Epithelial cell of esophagus (primary cell): Measurements from ENCODE around the gene ANKRD26.
A peak's percentile ranks its signal among the peaks of the same experiment; 100 is the strongest.

Experiments
- DNase-seq: peaks from one replicate; pipeline ENCODE4 v3.0.0; 2010; ENCODE audit warnings: low read depth
- H3K4me3 ChIP-seq: 2 replicates; pipeline ENCODE4 v1.5.1; 2011; ENCODE audit warnings: mild to moderate bottlenecking, low read length, control low read depth
- CTCF ChIP-seq: IDR thresholded peaks from 2 replicates; pipeline ENCODE4 v1.5.1; 2011; ENCODE audit warnings: low read depth, mild to moderate bottlenecking, low read length, control low read depth, inconsistent platforms; ENCODE audit not compliant: insufficient read depth; ENCODE audit errors: missing control alignments

The ANKRD26 gene

DNA sequence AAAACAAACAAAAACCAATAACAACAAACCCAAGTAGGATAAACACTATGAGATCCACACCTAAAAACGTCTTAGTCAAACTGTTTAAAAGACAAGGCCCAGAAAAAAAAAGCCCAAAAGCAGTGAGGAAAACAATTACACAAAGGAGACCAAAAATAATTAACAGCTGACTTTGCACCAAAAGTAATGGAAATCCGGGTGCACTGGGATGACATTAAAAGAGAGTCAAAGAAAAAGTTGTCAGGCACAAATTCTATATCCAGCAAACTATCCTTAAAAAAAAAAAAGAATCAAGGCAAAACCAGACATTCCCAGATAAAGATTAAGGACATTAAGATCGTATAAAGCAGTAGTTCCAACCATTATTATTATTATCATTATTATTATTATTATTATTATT, 7.9 kb upstream of the ANKRD26 start:
- no peak overlapping the region for H3K4me3 ChIP-seq
- TF ChIP-seq CTCF, result no peak
- DNase-seq, result no peak

GRCh38 chr10:27104919-27105318, 4.6 kb upstream of the ANKRD26 start:
- no peak for DNase-seq
- no peak for TF ChIP-seq CTCF
- H3K4me3 ChIP-seq, result no peak overlapping the region

- peak overlapping the region; percentile 84 for H3K4me3 ChIP-seq
- TF ChIP-seq CTCF, result no peak
- no peak for DNase-seq
Observed at GRCh38 chr10:27100813-27101347, 586 bp upstream of the ANKRD26 start.

GRCh38 chr10:27099448-27099847, 846 bp downstream of the ANKRD26 start:
- no peak for DNase-seq

GRCh38 chr10:27088119-27089044, 11.9 kb downstream of the ANKRD26 start:
- TF ChIP-seq CTCF, result no peak
- peak; percentile 6 for DNase-seq
- H3K4me3 ChIP-seq, result no peak overlapping the region

More at GRCh38 chr10:27099448-27099847, 846 bp downstream of the ANKRD26 start:
- H3K4me3 ChIP-seq, result peak overlapping the region; percentile 84
- TF ChIP-seq CTCF, result no peak

- TF ChIP-seq CTCF, result peak; percentile 11
- no peak for DNase-seq
- H3K4me3 ChIP-seq, result no peak overlapping the region
Observed at GRCh38 chr10:27072436-27073114, 27.7 kb downstream of the ANKRD26 start.
